ENCODE data around the gene CEP41.

DNA sequence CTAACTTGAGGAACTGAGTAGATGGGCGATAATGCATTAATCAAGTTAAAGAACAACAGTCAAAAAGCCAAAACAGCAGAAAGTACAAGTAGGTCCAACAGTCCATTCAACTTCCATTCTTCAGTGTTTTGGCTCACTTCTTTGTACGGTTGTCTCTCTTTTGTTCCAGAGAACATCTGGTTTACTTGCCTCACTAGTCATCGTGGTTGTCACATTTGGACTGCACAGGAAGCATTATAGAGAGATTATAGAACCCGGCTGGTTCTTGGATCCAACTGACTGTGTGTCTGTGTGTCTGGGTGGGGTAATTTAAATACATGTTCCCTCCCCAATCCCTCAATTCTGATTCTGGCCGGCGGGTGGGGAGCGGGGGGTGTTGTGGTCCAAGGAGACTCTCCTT is 1.8 kb upstream of the CEP41 start:
- TF ChIP-seq, protein P1, sequence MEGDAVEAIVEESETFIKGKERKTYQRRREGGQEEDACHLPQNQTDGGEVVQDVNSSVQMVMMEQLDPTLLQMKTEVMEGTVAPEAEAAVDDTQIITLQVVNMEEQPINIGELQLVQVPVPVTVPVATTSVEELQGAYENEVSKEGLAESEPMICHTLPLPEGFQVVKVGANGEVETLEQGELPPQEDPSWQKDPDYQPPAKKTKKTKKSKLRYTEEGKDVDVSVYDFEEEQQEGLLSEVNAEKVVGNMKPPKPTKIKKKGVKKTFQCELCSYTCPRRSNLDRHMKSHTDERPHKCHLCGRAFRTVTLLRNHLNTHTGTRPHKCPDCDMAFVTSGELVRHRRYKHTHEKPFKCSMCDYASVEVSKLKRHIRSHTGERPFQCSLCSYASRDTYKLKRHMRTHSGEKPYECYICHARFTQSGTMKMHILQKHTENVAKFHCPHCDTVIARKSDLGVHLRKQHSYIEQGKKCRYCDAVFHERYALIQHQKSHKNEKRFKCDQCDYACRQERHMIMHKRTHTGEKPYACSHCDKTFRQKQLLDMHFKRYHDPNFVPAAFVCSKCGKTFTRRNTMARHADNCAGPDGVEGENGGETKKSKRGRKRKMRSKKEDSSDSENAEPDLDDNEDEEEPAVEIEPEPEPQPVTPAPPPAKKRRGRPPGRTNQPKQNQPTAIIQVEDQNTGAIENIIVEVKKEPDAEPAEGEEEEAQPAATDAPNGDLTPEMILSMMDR (IDR thresholded peaks at IDR 0.05; ENCODE audit: low read length) = no peak
- TF ChIP-seq EZH2phosphoT487 (IDR thresholded peaks at IDR 0.05; ENCODE audit: low read length) (no peak), EZH2 (optimal IDR thresholded peaks at IDR 0.05; ENCODE audit: low read depth, low read length) (no peak)
